Inflammatory macrophage treated with lipopolysaccharide for 4 hours (primary cell): ENCODE measurements around the gene TAS2R8.
A peak's percentile ranks its signal among the peaks of the same experiment; 100 is the strongest.
"Not testable (repeated sequence)": the region's sequence is repeated elsewhere in the genome, so short reads cannot be mapped to it uniquely, and the experiment has no call there.

Source experiments
- DNase-seq: peaks from one replicate; pipeline ENCODE4 v3.0.0-alpha.2; 2020

TAS2R8 gene, protein sequence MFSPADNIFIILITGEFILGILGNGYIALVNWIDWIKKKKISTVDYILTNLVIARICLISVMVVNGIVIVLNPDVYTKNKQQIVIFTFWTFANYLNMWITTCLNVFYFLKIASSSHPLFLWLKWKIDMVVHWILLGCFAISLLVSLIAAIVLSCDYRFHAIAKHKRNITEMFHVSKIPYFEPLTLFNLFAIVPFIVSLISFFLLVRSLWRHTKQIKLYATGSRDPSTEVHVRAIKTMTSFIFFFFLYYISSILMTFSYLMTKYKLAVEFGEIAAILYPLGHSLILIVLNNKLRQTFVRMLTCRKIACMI

DNA sequence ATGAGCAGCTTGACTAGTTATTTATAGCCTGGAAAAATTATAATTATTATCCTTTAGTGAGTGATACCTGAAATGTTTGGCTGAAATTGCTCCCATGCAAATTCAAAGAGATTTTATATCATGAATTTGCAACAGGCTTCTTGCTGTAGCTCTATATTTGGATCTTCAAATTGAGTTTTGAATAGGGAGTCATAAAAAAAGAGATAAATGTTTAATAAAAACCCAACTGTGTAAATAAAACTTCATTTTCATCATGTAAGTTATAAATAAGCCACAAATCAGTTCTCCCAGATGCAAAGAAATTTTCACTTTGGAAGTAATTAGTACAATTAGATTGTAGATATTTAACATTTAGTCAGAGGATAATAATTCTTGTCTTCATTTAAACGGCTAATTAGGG is at the start of gene TAS2R8:
Gene TAS2R8, minus strand, starts transcription at position 101 of the 400 bp plus-strand sequence. CDS start 306 bp downstream, outside the sequence.
- DNase-seq, result no peak

DNA sequence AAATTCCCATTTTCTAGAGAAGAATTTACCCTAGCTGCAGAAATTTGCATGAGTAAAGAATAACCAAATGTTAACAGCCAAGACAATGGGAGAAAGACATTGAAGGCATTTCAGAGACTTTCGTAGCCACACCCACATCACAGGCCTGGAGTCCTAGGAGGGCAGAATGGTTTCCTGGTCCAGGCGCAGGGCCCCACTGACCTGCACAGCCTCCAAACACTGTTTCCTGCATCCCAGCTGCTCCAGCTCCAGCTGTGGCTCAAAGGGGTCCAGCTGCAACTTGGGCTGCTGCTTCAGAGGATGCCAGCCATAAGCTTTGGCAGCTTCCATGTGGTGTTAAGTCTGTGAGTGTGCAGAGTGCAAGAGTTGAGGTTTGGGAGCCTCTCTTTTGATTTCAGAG is 48.7 kb upstream of the TAS2R8 start:
- no peak for DNase-seq

DNA sequence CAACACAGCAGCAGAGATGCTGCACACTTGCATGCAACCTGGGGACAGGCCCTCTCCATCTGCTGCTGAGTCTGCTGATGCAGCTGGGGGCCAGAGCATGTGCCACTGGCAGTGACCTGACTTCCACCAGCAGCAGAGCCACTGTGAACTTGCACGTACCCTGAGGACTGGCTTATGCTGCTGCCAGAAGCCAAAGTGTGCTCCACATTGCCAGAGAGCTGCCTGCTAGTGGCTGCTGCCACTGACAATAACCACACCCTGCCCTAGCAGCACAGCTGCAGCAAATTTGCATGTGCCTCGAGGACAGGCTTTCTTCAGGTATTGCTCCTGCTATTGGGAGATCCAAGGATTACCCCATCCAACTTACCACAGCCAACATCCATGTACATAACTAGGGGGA is 46.7 kb upstream of the TAS2R8 start:
- no peak for DNase-seq

DNA sequence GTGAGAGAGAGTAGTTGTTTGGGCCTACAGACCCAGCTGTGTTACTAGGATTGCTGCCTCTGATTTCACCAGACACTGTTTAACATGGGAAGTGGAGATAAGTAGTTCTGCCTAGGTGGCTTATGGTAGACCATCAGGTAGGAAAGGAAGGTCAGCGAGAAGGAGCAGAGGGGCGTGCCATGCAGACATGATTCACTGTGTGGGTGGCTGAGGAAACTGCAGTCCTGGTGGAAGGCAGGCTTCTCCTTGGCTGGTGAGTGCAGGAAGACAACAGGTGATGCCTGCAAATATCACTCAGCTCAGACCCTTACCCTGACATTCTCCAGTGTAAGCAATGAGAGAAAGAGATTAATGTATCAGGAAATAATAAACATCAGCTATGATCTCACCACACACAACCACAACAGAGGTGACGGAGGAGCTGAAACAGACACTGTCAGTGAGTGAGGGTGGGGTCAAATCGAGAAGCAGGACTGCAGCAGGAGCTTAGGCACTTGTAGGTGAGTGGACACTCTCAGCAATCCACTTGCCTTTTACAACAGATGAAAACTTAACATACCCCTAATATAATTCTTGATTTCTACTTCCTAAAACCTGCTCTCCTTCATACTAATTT is 44.3 kb upstream of the TAS2R8 start:
- no peak for DNase-seq

DNA sequence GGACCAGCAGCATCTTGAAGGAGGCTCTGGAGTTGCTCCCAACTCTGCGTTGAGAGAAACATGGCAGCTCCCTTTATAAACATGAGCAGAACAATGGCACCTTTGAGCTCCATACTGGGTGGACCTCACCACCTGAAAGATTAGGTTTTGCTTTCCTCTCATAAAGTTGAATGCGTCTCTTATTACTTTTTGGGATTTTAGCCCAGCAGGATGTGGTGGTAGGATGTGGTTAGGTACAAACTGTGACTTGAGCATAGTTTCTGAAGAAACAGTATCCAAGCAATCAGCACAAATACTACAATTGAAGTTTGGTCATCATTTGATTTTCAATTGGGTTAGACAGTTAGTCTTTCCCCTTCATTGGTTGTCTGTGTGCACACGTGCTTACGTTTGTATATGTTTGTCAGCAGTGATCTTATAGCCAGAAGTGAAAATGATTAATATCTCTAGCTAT is 42.4 kb upstream of the TAS2R8 start, which contains the start of gene PRR4:
Gene PRR4, minus strand, starts transcription at position 51 of the 454 bp plus-strand sequence. Its CDS starts 38 bp downstream, at position 13.
- DNase-seq, result no peak

DNA sequence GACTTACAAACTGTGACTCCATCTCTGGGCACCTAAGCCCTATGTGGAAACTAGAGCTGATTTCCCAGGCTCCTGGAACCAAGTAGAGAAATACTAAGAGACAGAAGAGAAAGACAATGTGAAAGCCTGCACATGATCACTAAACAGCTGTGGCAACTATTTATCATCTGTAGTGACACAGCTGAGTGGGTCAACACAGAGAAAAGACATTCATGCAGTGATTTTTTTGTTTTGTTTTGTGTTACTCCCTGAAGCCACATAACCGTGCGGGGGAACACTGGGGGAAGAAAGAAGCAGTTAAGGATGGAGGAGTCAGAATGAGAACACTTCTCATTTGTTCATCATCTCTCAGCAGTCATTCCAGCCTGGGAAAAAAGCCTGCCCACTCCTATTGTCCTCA is 40.7 kb upstream of the TAS2R8 start:
- DNase-seq, result no peak

DNA sequence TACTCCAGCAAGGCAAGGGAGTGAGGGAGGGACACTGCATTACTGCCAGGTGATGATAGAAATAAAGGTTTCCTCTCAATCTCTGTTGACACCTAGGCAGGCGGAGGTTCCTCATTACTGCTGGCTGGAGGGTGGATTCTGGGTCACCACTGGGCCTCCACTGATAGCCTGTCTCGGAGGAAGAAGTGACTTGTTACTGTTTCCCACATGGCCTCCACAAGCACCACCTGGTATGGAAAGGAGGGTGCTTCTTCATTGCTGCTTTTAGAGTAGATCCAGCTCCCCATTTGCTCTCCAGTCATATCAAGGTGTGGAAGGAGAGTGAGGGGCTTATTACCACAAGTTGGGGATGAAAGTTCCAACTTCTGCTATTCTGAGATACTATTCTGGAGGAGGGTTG is 35.8 kb upstream of the TAS2R8 start:
- no peak for DNase-seq

DNA sequence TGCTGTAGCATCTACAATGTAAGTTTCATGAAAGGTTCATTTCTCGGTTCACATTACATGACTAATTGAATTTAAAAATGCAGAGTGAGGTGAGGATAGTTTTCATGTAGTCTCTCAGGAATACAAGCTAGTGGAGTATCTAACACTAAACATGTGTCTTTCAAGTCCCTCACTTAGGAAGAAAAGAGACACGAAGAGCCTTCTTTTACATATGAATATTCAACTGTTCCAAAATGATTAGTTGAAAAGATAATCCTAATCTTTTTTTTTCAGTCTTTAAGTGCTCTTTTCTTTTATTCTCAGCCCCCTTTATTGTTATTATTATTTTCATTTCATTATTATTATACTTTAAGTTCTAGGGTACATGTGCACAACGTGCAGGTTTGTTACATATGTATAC is 31.4 kb upstream of the TAS2R8 start:
- no peak for DNase-seq

DNA sequence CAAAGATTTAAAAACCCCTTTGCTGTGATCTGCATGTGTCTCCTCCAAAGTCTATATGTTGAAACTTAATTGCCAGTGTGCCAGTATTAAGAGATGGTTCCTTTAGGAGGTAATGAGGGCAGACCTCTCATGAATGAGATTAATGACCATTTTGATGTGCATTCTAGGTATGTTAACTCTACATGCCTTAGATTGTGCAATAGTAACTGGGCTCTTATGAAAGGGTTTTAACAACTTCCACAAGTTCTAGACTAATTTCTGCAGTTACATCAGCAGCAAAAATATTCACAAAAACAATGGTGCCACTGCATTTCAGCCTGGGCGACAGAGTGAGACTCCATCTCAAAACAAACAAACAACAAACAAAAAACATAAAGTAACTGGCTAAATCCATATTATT is 22.9 kb upstream of the TAS2R8 start:
- no peak for DNase-seq

DNA sequence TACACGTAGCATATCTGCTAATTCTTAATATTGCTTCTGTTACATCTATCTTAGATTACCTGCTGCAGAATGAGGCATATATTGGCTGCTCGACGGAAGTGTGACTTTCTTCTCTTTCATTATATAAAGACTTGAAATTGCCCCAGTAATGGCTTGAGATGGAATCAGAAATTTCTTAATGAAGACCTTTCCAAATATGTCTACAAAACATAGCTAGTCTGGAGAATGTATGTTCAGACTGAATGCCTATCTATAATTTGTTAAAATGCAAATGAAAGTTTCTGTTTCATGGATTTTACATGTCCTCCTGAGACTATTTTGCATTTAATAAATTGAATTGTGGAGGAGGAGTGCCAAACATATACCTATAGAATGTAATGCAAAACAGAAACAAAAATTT is 19.2 kb upstream of the TAS2R8 start, which contains the start of gene TAS2R10:
Gene TAS2R10, minus strand, starts transcription at position 101 of the 400 bp plus-strand sequence. Its CDS starts 89 bp downstream, at position 12.
- DNase-seq, result no peak

DNA sequence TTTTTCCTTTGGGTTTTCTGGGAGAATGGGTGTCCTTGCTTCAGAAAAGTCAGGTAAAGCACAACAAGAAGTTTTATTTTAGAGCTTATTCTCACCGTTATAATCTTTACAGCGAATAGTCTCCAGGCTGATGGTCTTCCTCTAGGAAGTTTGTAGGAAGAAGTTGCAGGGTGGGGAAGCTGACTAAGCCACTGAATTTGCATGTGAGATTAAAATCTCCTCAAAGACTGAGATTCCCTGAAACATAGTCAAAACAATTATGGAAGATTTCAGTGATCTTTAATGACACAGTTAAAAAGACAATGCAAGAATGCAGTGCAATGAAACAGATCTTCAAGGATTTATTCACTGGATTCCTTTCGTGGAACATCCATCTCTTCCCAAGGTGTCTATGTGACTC is 17.9 kb upstream of the TAS2R8 start:
- no peak for DNase-seq

DNA sequence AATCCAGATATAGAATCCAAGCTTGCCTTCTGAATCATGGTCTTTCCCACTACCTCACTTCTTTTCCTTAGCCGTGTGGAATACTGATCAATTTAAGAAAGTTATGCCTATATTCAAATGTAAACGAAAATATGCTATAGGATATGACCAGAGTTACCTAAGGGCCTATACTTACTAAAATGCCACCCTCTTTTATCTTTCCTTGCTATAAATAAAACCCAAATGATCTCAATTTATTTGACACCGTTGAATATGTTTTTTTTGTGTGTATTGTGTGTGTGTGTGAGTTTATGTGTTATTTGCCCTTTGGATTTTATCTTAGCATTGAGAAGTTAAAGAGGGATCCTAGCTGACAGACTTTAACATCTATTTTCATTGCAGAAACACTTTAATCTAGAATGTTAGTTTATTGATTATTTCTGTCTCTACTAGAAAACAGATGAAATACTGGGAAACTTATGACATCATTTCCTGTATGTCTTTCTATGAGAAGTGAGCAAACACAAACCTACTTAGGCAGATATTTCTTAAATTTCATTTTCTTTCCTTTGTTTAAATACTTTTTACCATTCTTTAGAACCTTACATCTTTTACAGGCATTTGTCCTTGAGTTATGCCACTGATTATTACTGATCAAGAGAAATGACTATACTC is 4.9 kb upstream of the TAS2R8 start:
- DNase-seq, result no peak

DNA sequence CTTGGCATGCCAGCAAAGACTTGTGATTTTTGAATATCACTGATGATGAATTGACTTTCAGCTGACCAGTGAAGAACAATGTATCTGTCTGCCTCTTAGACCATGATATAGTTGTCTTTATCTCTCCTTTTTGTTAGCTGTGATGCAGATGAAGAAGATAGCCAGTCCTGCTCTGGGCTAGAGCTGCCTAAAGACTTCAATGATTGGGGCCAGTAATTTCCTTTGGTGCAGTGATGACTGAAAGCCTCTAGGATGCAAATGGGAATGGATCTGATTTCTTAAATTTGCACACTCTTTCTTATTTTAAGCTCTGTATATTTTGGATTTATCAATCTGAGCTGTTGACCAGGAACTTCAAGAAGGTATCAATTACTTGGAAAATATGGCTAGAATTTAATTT is 3.0 kb upstream of the TAS2R8 start, which contains the start of gene TAS2R9:
Gene TAS2R9, minus strand, starts transcription at position 101 of the 400 bp plus-strand sequence. Its CDS starts 93 bp downstream, at position 8.
- no peak for DNase-seq

DNA sequence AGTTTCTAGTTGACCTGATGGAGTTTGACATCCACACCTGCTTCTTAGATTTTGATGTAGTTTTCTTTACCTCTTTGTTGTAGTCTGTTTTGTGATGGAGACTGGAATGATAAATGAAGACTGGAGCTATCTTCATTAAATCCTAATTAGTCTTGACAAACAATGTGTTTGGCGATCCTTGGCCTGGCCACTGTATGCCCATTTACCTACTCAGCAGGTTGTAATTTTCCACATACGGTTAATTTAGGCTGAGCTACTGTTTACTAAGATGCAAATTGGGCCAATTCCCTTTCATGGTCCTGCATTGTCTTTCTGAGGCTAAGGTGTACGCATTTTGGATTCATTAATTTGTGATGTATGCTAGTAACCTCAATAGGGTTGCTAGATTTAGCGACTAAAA is 4.5 kb downstream of the TAS2R8 start, which contains the start of gene TAS2R7:
Gene TAS2R7, minus strand, starts transcription at position 41 of the 400 bp plus-strand sequence. CDS start 57 bp downstream, outside the sequence.
- DNase-seq, result no peak

DNA sequence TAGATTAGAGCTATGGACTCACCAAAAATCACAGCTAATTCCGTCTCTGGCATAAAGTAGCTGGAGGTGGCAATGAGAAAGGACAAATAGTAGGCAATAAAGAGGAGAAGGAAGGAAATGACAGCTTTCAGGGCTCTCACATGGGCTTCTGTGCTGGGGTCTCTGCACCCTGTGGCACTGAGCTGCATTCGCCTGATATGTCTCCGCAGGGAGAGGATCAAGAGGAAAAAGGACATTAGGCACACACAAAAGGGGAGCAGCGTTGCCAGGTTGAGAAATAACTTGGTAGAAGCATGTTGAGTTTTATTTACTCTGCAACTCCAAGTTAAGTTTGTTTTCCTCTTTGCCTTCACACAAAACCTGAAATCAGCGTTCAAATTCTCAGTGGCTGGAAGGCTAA is 5.3 kb downstream of the TAS2R8 start:
- no peak for DNase-seq

DNA sequence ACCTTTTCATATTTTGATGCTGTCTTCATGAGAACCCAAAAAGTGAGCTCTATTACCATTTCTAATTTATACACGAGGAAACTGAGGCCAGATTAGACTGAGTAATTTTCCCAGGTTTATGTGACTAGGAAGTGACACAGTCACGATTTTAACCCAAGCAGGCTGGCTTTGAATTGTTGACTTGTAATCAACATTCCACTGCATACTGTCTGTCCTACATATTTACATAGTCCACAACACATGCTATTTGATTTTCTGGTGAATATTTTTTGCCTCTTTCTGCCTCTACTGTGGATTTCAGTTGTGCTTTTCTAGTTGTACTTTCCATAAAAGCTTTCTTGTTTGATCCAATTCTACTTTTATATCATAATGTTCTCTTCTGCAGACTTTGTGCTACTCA is 12.9 kb downstream of the TAS2R8 start:
- DNase-seq, result no peak

DNA sequence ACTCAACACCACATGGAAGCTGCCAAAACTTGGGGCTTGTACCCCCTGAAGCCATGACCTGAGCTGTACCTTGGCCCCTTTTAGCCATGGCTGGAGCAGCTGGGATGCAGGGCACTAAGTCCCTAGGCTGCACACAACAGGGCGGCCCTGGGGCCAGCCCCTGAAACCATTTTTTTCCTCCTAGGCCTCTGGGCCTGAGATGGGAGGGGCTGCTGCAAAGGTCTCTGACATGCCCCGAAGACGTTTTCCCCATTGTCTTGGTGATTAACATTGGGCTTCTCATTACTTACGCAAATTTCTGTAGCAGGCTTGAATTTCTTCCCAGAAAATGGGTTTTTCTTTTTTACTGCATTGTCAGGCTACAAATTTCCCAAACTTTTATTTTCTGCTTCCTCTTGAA is 15.3 kb downstream of the TAS2R8 start:
- not testable (repeated sequence) for DNase-seq

DNA sequence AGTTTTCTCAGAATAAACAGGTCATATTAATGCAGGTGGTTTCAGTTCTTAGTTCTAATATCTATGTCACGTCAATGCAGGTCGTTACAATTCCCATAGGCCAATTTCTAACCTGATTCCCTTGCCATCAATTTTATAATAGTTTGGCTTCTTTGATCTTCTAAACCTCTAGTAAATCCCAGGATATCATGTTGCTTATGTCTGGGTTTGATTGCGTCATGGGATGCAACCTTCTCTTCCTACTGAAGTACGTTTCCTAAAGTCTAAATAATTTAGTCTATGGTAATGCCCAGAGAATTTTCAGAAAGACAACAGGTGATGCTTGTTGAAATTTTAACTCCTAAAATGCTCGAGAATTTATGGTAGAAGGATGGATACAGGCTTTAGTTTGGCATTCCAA is 23.8 kb downstream of the TAS2R8 start:
- no peak for DNase-seq

DNA sequence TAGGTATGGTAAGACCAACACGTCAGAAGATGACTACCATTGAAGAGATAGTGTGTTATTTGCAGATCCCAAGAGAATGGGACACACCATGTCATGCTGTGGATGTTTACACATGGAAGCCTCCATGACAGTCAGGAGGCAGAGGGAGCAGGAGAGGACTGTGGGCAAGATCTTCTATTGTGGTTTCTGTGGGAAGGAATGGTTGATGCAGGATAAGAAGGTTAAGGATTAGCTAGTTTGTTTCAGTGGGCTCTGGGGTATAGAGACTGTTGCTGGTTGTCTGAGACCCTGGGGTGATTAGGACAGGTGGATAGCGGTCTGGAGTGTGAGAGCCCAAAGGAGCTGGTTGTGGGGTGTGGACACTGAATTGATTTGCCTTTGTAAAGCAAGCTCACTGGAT is 28.0 kb downstream of the TAS2R8 start:
- no peak for DNase-seq

DNA sequence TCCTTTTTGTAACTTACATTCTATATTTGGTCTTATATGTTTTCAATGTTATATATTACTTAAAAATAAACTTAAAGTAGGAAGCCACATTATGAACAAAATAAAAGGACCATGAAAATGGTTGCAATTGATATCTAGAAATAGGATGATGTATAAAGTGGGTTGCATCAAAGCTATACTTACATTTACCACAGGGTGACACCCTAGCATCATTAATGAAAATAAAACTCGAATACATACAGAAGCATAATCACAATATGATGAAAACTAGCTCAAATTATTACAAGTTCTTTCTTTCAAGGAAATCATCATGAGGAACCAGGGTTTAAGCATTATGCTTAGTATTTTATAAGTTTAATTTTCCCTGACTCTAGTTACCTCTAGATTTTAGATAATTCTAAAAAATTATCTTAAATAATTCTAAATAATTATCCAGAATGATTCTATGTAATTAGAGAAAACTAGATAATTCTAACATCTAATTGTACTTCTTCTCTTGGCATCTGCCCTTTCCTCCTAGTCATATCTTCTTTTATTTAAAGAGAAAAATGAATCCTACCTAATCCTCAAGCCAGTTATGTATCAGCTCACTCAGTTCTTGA is 35.9 kb downstream of the TAS2R8 start:
- peak; percentile 26 for DNase-seq

DNA sequence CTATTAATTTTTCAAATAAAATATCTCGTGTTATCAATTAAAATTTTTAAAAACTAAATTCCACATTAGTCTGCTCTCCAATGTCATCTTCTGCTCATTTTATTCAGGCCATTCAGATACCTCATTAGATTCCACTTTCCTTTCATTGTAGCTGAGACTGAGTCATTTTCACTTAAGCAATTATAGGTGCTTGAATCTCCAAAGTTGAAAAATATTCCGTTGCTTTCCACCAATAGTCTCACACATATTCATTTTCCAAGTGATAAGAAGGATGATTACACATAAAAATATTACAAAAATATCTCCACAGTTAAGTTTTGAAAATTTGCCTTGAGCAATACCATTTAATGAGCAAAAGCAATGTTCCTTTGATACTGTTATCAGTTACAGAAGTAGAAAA is 47.4 kb downstream of the TAS2R8 start:
- no peak for DNase-seq

DNA sequence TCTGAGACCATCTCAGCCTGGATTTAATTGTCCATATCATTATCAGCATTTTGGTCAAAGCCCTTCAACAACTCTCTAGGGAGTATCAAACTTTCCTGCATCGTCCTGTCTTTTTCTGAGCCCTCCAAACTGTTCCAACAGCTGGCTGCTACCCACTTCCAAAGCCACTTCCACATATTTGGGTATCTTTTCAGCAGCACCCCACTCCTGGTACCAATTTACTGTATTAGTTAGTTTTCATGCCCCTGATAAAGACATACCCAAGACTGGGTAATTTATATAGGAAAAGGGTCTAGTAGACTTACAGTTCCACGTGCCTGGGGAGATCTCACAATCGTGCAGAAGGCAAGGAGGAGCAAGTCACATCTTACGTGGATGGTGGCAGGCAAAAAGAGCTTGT is 50.9 kb downstream of the TAS2R8 start:
- no peak for DNase-seq
